Effector memory CD4-positive, alpha-beta T cell (primary cell): ENCODE data around the gene ATP1B2.
A peak's percentile ranks its signal among the peaks of the same experiment; 100 is the strongest.

ENCODE experiments used
- DNase-seq, 3 donors: peaks; one replicate each; pipeline ENCODE4 v3.0.0-alpha.2; 2020
- H3K27ac ChIP-seq: 2 replicates; pipeline ENCODE4 v1.7.0; 2013; ENCODE audit warnings: mild to moderate bottlenecking, low read length, moderate library complexity; ENCODE audit not compliant: insufficient read depth, poor library complexity, severe bottlenecking
- H3K27me3 ChIP-seq: replicated peaks from 2 replicates; pipeline ENCODE4 v1.7.0; 2013; ENCODE audit warnings: mild to moderate bottlenecking, low read length; ENCODE audit not compliant: insufficient read depth, control insufficient read depth, poor library complexity, severe bottlenecking
- H3K36me3 ChIP-seq: 2 replicates; pipeline ENCODE4 v1.7.0; 2013; ENCODE audit warnings: mild to moderate bottlenecking, low read length, moderate library complexity; ENCODE audit not compliant: control insufficient read depth, insufficient read depth
- H3K4me1 ChIP-seq: 2 replicates; pipeline ENCODE4 v1.7.0; 2013; ENCODE audit warnings: low read length, mild to moderate bottlenecking; ENCODE audit not compliant: control insufficient read depth, insufficient read depth, poor library complexity, severe bottlenecking
- H3K4me3 ChIP-seq: 2 replicates; pipeline ENCODE4 v1.7.0; 2013; ENCODE audit warnings: low read length, low read depth, mild to moderate bottlenecking; ENCODE audit not compliant: insufficient read depth, poor library complexity, severe bottlenecking
- H3K9me3 ChIP-seq: 2 replicates; pipeline ENCODE4 v1.7.0; 2013; ENCODE audit warnings: mild to moderate bottlenecking, low read length, moderate library complexity; ENCODE audit not compliant: control insufficient read depth

Gene ATP1B2

GRCh38 chr17:7697828-7698588 is 47.3 kb downstream of the ATP1B2 start:
- H3K4me1 ChIP-seq, result no peaks in the 10 kb centered on the region
- no peak overlapping the region for H3K4me3 ChIP-seq
- no peaks in the 10 kb centered on the region for H3K9me3 ChIP-seq
- DNase-seq, result no peak
- H3K27me3 ChIP-seq, result no peaks in the 10 kb centered on the region
- H3K27ac ChIP-seq, result no peak overlapping the region
- H3K36me3 ChIP-seq, result peaks cover 19% of the 10 kb centered on the region

GRCh38 chr17:7700510-7700909 is 49.8 kb downstream of the ATP1B2 start:
- no peaks in the 10 kb centered on the region for H3K9me3 ChIP-seq
- H3K4me1 ChIP-seq, result peaks cover 9% of the 10 kb centered on the region
- H3K36me3 ChIP-seq, result peaks cover 15% of the 10 kb centered on the region
- no peak overlapping the region for H3K4me3 ChIP-seq
- H3K27ac ChIP-seq, result no peak overlapping the region
- DNase-seq, result no peak
- H3K27me3 ChIP-seq, result peaks cover 12% of the 10 kb centered on the region

- no peak for DNase-seq
- Histone ChIP-seq H3K4me3 (no peak overlapping the region), H3K27ac (no peak overlapping the region), H3K36me3 (peaks cover 12% of the 10 kb centered on the region), H3K27me3 (peaks cover 23% of the 10 kb centered on the region), H3K4me1 (peaks cover 10% of the 10 kb centered on the region), H3K9me3 (no peaks in the 10 kb centered on the region)
These were observed 51.0 kb downstream of the ATP1B2 start for GRCh38 chr17:7701681-7702080.

GRCh38 chr17:7702776-7703175 is 52.0 kb downstream of the ATP1B2 start:
- H3K27ac ChIP-seq, result no peak overlapping the region
- DNase-seq, result no peak
- H3K9me3 ChIP-seq, result no peaks in the 10 kb centered on the region
- H3K4me1 ChIP-seq, result peaks cover 10% of the 10 kb centered on the region
- peaks cover 12% of the 10 kb centered on the region for H3K36me3 ChIP-seq
- no peak overlapping the region for H3K4me3 ChIP-seq
- H3K27me3 ChIP-seq, result peaks cover 27% of the 10 kb centered on the region

- peaks cover 12% of the 10 kb centered on the region for H3K36me3 ChIP-seq
- no peak for DNase-seq
- H3K4me3 ChIP-seq, result no peak overlapping the region
- H3K27me3 ChIP-seq, result peaks cover 27% of the 10 kb centered on the region
- no peaks in the 10 kb centered on the region for H3K9me3 ChIP-seq
- H3K4me1 ChIP-seq, result peaks cover 10% of the 10 kb centered on the region
- H3K27ac ChIP-seq, result no peak overlapping the region
These were observed 53.1 kb downstream of the ATP1B2 start for GRCh38 chr17:7703584-7704479.

- H3K4me3 ChIP-seq, result peak within 1 kb of the TSS; percentile 32
- no peak for DNase-seq
These were observed 54.0 kb downstream of the ATP1B2 start, which contains the start of gene EFNB3 for GRCh38 chr17:7704601-7705268. TSS of gene EFNB3 (plus strand) at chr17:7705202. CDS start at chr17:7705599, 397 bp downstream.

GRCh38 chr17:7705269-7706255 is 54.8 kb downstream of the ATP1B2 start:
- Histone ChIP-seq H3K36me3 (peaks cover 12% of the 10 kb centered on the region), H3K4me1 (peaks cover 10% of the 10 kb centered on the region), H3K4me3 (peak overlapping the region; percentile 32), H3K27me3 (peaks cover 27% of the 10 kb centered on the region), H3K27ac (no peak overlapping the region), H3K9me3 (no peaks in the 10 kb centered on the region)
- no peak for DNase-seq

More at GRCh38 chr17:7704601-7705268, 54.0 kb downstream of the ATP1B2 start, which contains the start of gene EFNB3:
- Histone ChIP-seq H3K27me3 (peaks cover 27% of the 10 kb centered on the region), H3K27ac (no peak within 1 kb of the TSS), H3K36me3 (peaks cover 12% of the 10 kb centered on the region), H3K9me3 (no peaks in the 10 kb centered on the region), H3K4me1 (peaks cover 10% of the 10 kb centered on the region)

- H3K4me1 ChIP-seq, result peaks cover 10% of the 10 kb centered on the region
- no peaks in the 10 kb centered on the region for H3K9me3 ChIP-seq
- H3K27ac ChIP-seq, result no peak overlapping the region
- peaks cover 7% of the 10 kb centered on the region for H3K36me3 ChIP-seq
- DNase-seq, result no peak
- H3K27me3 ChIP-seq, result peaks cover 27% of the 10 kb centered on the region
- no peak overlapping the region for H3K4me3 ChIP-seq
These were observed 56.1 kb downstream of the ATP1B2 start for GRCh38 chr17:7706631-7707354.
